SK-N-SH treated with all-trans-retinoic acid at 6 μM for 48 hours (cell line): Measurements from ENCODE around the gene ANGPTL3.

Experiments used
- ATAC-seq: fragments of 200-7000 bp; cut with Tn5 transposase; 3 replicates; pipeline ENCODE4 v1.9.1; 2020; ENCODE audit warnings: mild to moderate bottlenecking, moderate library complexity
- ARNTL ChIP-seq: fragments of 450-650 bp; formaldehyde crosslinking; IDR thresholded peaks from 2 replicates; pipeline ENCODE4 v1.5.0; 2020; ENCODE audit warnings: low read depth, mild to moderate bottlenecking, moderate library complexity, borderline replicate concordance
- BACH2 ChIP-seq: fragments of 250-450 bp; sonication (Bioruptor Pico); IDR thresholded peaks from 2 replicates; pipeline ENCODE4 v1.9.0; 2021; ENCODE audit warnings: mild to moderate bottlenecking, borderline replicate concordance
- CREB5 ChIP-seq: fragments of 250-450 bp; sonication (Bioruptor Pico); IDR thresholded peaks from 2 replicates; pipeline ENCODE4 v1.5.1; 2020; ENCODE audit warnings: low read depth, mild to moderate bottlenecking, moderate library complexity
- CSDC2 ChIP-seq: fragments of 250-450 bp; sonication (Bioruptor Pico); IDR thresholded peaks from 2 replicates; pipeline ENCODE4 v1.5.0; 2020; ENCODE audit warnings: mild to moderate bottlenecking, moderate library complexity
- CSRNP3 ChIP-seq: fragments of 250-450 bp; sonication (Bioruptor Pico); IDR thresholded peaks from 2 replicates; pipeline ENCODE4 v1.5.1; 2021; ENCODE audit warnings: mild to moderate bottlenecking, moderate library complexity
- GLIS3 ChIP-seq: fragments of 250-450 bp; sonication (Bioruptor Pico); IDR thresholded peaks from 2 replicates; pipeline ENCODE4 v1.5.0; 2020; ENCODE audit warnings: mild to moderate bottlenecking, moderate library complexity
- ISL1 ChIP-seq: fragments of 250-450 bp; sonication (Bioruptor Pico); IDR thresholded peaks from 2 replicates; pipeline ENCODE4 v2.1.2; 2022; ENCODE audit warnings: mild to moderate bottlenecking, moderate library complexity
- OSR1 ChIP-seq: fragments of 250-450 bp; sonication (Bioruptor Pico); IDR thresholded peaks from 2 replicates; pipeline ENCODE4 v1.8.0; 2022; ENCODE audit warnings: moderate library complexity, mild to moderate bottlenecking, inconsistent platforms
- PPARA ChIP-seq: fragments of 250-450 bp; sonication (Bioruptor Pico); IDR thresholded peaks from 2 replicates; pipeline ENCODE4 v1.5.0; 2020; ENCODE audit warnings: mild to moderate bottlenecking, borderline replicate concordance
- RARB ChIP-seq: fragments of 250-450 bp; sonication (Bioruptor Pico); IDR thresholded peaks from 2 replicates; pipeline ENCODE4 v1.8.0; 2021; ENCODE audit warnings: mild to moderate bottlenecking, moderate library complexity
- SNAI2 ChIP-seq: fragments of 250-450 bp; sonication (Bioruptor Pico); IDR thresholded peaks from 2 replicates; pipeline ENCODE4 v1.5.0; 2020; ENCODE audit warnings: mild to moderate bottlenecking, moderate library complexity
- TCF4 ChIP-seq: fragments of 250-450 bp; sonication (Bioruptor Pico); IDR thresholded peaks from 2 replicates; pipeline ENCODE4 v1.8.0; 2021; ENCODE audit warnings: mild to moderate bottlenecking, moderate library complexity, borderline replicate concordance
- TOX ChIP-seq: fragments of 250-450 bp; sonication (Bioruptor Pico); IDR thresholded peaks from 2 replicates; pipeline ENCODE4 v1.8.0; 2021; ENCODE audit warnings: mild to moderate bottlenecking, moderate library complexity, borderline replicate concordance
- ZC3H10 ChIP-seq: fragments of 250-450 bp; sonication (Bioruptor Pico); IDR thresholded peaks from 2 replicates; pipeline ENCODE4 v1.5.1; 2021; ENCODE audit warnings: mild to moderate bottlenecking, moderate library complexity
- ZFP3 ChIP-seq: fragments of 250-450 bp; sonication (Bioruptor Pico); IDR thresholded peaks from 2 replicates; pipeline ENCODE4 v1.5.0; 2020; ENCODE audit warnings: mild to moderate bottlenecking, moderate library complexity
- ZFP30 ChIP-seq: fragments of 450-650 bp; formaldehyde crosslinking; IDR thresholded peaks from 2 replicates; pipeline ENCODE4 v1.5.0; 2022; ENCODE audit warnings: mild to moderate bottlenecking, moderate library complexity
- ZNF565 ChIP-seq: fragments of 450-650 bp; formaldehyde crosslinking; conservative IDR thresholded peaks from 2 replicates; pipeline ENCODE4 v1.5.0; 2020; ENCODE audit warnings: low read depth, mild to moderate bottlenecking, moderate library complexity
- ZNF70 ChIP-seq: fragments of 450-650 bp; formaldehyde crosslinking; IDR thresholded peaks from 2 replicates; pipeline ENCODE4 v1.5.0; 2020; ENCODE audit warnings: mild to moderate bottlenecking, moderate library complexity
- TF ChIP-seq, protein P1 (sequence below): fragments of 250-450 bp; sonication (Bioruptor Pico); IDR thresholded peaks from 2 replicates; pipeline ENCODE4 v1.8.0; 2021; ENCODE audit warnings: low read depth, mild to moderate bottlenecking, moderate library complexity, borderline replicate concordance
- TF ChIP-seq, protein P2 (sequence below): fragments of 250-450 bp; sonication (Bioruptor Pico); IDR thresholded peaks from 2 replicates; pipeline ENCODE4 v1.5.0; 2020; ENCODE audit warnings: mild to moderate bottlenecking, moderate library complexity

ANGPTL3 gene

DNA sequence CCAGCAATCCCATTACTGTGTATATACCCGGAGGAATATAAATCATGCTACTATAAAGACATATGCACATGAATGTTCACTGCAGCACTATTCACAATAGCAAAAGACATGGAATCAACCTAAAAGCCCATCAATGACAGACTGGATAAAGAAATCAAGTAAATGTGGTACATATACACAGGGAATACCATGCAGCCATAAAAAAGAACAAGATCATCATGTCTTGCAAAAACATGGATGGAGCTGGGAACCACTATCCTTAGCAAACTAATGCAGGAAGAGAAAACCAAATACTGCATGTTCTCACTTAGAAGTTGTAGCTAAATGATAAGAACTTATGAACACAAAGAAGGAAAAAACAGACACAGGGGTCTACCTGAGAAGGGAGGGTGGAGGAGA is 6.4 kb upstream of the ANGPTL3 start:
- TF ChIP-seq CSDC2 (no peak), ZNF565 (CRISPR knock-in tag) (no peak), ZNF70 (no peak), ZC3H10 (CRISPR knock-in tag) (no peak), OSR1 (CRISPR knock-in tag) (no peak), RARB (CRISPR knock-in tag) (no peak), CREB5 (CRISPR knock-in tag) (no peak), CSRNP3 (CRISPR knock-in tag) (no peak), PPARA (CRISPR knock-in tag) (no peak), SNAI2 (CRISPR knock-in tag) (no peak)
- ATAC-seq: no peak

DNA sequence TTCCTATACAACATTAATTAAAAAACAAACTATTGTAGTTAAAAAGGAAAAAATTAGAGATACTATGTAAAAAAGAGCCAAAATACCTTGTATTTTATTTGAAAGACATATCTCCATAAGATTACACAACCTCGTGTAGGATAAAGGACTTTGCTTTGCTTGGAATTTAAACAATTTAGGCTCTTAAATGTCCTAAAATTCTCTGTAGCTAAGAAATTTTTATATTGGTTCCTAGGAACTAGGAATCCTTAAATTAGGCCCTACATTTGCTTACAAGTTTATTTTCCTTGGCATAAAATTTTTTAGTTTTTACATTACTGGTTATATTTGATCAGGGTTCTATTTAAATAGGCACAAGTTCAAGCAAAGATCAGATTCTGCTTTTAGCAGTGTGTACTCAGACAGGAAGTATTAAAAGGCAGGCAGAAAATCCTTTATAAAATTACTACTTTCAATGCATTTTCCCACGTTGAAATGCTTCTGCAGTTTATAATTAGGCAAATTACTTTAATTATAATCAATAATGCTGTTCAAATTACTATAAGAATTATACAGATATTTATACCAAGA is 3.4 kb upstream of the ANGPTL3 start:
- ATAC-seq: no peak
- TF ChIP-seq ZC3H10 (CRISPR knock-in tag) (no peak), ZNF70 (no peak), OSR1 (CRISPR knock-in tag) (no peak), RARB (CRISPR knock-in tag) (no peak)

GRCh38 chr1:62595647-62596046 is 1.7 kb upstream of the ANGPTL3 start:
- TF ChIP-seq ZC3H10 (CRISPR knock-in tag) (no peak), ZFP30 (CRISPR knock-in tag) (no peak), GLIS3 (CRISPR knock-in tag) (no peak), BACH2 (no peak), CSDC2 (no peak), CSRNP3 (CRISPR knock-in tag) (no peak), CREB5 (CRISPR knock-in tag) (no peak), ISL1 (CRISPR knock-in tag) (no peak), TOX (no peak), TCF4 (CRISPR knock-in tag) (no peak), ZNF565 (CRISPR knock-in tag) (no peak), ARNTL (CRISPR knock-in tag) (no peak), SNAI2 (CRISPR knock-in tag) (no peak), ZFP3 (no peak), RARB (CRISPR knock-in tag) (no peak), ZNF70 (no peak)
- TF ChIP-seq, protein P1, sequence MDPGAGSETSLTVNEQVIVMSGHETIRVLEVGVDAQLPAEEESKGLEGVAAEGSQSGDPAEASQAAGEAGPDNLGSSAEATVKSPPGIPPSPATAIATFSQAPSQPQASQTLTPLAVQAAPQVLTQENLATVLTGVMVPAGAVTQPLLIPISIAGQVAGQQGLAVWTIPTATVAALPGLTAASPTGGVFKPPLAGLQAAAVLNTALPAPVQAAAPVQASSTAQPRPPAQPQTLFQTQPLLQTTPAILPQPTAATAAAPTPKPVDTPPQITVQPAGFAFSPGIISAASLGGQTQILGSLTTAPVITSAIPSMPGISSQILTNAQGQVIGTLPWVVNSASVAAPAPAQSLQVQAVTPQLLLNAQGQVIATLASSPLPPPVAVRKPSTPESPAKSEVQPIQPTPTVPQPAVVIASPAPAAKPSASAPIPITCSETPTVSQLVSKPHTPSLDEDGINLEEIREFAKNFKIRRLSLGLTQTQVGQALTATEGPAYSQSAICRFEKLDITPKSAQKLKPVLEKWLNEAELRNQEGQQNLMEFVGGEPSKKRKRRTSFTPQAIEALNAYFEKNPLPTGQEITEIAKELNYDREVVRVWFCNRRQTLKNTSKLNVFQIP: no peak
- TF ChIP-seq, protein P2, sequence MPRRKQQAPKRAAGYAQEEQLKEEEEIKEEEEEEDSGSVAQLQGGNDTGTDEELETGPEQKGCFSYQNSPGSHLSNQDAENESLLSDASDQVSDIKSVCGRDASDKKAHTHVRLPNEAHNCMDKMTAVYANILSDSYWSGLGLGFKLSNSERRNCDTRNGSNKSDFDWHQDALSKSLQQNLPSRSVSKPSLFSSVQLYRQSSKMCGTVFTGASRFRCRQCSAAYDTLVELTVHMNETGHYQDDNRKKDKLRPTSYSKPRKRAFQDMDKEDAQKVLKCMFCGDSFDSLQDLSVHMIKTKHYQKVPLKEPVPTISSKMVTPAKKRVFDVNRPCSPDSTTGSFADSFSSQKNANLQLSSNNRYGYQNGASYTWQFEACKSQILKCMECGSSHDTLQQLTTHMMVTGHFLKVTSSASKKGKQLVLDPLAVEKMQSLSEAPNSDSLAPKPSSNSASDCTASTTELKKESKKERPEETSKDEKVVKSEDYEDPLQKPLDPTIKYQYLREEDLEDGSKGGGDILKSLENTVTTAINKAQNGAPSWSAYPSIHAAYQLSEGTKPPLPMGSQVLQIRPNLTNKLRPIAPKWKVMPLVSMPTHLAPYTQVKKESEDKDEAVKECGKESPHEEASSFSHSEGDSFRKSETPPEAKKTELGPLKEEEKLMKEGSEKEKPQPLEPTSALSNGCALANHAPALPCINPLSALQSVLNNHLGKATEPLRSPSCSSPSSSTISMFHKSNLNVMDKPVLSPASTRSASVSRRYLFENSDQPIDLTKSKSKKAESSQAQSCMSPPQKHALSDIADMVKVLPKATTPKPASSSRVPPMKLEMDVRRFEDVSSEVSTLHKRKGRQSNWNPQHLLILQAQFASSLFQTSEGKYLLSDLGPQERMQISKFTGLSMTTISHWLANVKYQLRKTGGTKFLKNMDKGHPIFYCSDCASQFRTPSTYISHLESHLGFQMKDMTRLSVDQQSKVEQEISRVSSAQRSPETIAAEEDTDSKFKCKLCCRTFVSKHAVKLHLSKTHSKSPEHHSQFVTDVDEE (CRISPR knock-in tag): no peak
- no peak for ATAC-seq
